Ishikawa (cell line): ENCODE results near the gene RTL9.

ENCODE experiments used
- CREB1 ChIP-seq: IDR thresholded peaks from 2 replicates; pipeline ENCODE4 v1.6.1; 2012; ENCODE audit warnings: low read depth
- EGR1 ChIP-seq: IDR thresholded peaks from 2 replicates; pipeline ENCODE4 v1.6.1; 2012
- EP300 ChIP-seq: IDR thresholded peaks from 2 replicates; pipeline ENCODE4 v1.6.1; 2012; ENCODE audit warnings: borderline replicate concordance
- FOXM1 ChIP-seq: IDR thresholded peaks from 2 replicates; pipeline ENCODE4 v1.6.1; 2012; ENCODE audit warnings: low read depth, borderline replicate concordance
- NFIC ChIP-seq: IDR thresholded peaks from 2 replicates; pipeline ENCODE4 v1.6.1; 2012
- RAD21 ChIP-seq: IDR thresholded peaks from 2 replicates; pipeline ENCODE4 v1.6.1; 2012; ENCODE audit warnings: low read depth
- TAF1 ChIP-seq: IDR thresholded peaks from 2 replicates; pipeline ENCODE4 v1.6.1; 2012; ENCODE audit warnings: low read depth, mild to moderate bottlenecking
- TCF12 ChIP-seq: IDR thresholded peaks from 2 replicates; pipeline ENCODE4 v1.6.1; 2012; ENCODE audit warnings: low read depth
- TEAD4 ChIP-seq: IDR thresholded peaks from 2 replicates; pipeline ENCODE4 v1.6.1; 2012
- YY1 ChIP-seq: IDR thresholded peaks from 2 replicates; pipeline ENCODE4 v1.6.1; 2012; ENCODE audit warnings: low read depth
- ZBTB7A ChIP-seq: IDR thresholded peaks from 2 replicates; pipeline ENCODE4 v1.6.1; 2012; ENCODE audit warnings: low read depth
- TF ChIP-seq, protein P1 (sequence below): IDR thresholded peaks from 2 replicates; pipeline ENCODE4 v1.6.1; 2012
- TF ChIP-seq, protein P2 (sequence below): IDR thresholded peaks from 2 replicates; pipeline ENCODE4 v1.6.1; 2012; ENCODE audit warnings: low read depth, mild to moderate bottlenecking
- TF ChIP-seq, protein P3 (sequence below): IDR thresholded peaks from 2 replicates; pipeline ENCODE4 v1.6.1; 2012

RTL9 gene

DNA sequence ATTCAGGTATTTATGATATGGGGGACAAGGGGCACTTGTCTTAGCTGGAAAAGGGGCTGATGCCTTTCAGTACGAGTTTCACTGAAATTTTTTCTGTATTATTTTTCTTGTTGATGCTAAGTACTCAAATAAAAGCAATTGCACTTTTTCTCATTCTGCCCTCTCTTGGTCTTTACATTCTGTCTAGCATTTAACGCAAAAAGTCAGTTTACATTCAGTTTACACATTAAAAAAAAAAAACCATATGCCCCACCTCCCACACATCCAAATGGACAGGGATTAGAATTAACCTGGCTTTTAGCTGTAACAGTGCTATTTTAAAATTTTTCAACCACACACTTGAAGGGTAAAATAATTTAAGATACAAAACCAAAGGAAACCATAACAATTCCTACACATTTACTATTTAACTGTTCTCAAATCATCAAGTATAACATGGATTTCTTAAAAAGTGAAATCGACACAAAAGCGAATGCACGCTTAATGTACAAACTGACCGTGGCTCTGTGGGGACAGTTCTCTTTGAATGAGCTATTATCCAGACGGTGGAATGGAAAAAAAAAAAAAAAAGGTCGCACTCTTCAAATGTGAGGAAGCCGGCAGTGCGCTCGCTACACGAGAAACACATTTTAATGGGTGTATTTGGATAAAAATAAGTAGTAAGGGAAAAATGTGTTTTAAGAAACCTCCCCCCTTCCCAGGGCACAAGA lies 42.1 kb upstream of the RTL9 start:
- TF ChIP-seq, protein P1, sequence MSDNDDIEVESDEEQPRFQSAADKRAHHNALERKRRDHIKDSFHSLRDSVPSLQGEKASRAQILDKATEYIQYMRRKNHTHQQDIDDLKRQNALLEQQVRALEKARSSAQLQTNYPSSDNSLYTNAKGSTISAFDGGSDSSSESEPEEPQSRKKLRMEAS = no peak
- TF ChIP-seq TAF1 (no peak), EP300 (no peak), ZBTB7A (no peak)

DNA sequence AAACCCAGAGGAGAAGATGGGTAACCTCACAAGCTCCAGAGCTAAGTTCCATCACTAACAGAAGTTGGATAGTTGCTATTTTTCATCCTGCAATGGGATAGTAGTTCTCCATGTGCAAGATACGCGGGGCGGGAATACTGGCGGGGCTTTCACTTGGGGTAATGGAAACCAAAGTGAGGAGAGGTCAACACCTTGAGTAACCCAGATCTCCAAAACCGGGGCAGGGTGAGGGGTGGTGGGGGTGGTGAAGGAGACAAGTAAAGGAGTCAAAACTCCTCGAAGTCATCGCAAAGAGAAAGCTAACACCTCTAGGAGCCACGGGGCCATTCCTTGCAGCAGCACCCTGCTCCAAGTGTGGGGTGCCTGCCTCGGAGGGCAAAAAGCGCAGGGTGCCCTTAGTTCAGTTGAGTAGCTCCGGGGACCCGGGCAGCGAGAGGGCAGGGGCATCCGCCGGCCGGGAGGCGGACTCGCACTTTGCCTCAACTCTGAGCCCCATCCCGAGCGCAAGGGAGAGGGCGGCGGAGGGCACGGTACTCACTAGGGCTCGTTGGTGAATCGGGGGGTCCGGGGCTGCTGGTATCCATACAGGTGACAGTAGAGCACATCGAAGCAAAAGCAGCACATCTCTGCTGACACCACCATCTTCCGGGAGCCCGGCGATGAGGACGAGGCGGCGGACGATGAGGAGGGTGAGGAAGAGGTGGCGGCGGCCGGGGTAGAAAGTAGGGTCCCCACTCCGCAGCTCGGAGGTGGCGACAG lies 41.4 kb upstream of the RTL9 start:
- TF ChIP-seq RAD21 = no peak
- no peak for TF ChIP-seq TAF1
- TF ChIP-seq ZBTB7A = no peak
- no peak for TF ChIP-seq CREB1
- TF ChIP-seq EGR1 = no peak
- TF ChIP-seq, protein P2, sequence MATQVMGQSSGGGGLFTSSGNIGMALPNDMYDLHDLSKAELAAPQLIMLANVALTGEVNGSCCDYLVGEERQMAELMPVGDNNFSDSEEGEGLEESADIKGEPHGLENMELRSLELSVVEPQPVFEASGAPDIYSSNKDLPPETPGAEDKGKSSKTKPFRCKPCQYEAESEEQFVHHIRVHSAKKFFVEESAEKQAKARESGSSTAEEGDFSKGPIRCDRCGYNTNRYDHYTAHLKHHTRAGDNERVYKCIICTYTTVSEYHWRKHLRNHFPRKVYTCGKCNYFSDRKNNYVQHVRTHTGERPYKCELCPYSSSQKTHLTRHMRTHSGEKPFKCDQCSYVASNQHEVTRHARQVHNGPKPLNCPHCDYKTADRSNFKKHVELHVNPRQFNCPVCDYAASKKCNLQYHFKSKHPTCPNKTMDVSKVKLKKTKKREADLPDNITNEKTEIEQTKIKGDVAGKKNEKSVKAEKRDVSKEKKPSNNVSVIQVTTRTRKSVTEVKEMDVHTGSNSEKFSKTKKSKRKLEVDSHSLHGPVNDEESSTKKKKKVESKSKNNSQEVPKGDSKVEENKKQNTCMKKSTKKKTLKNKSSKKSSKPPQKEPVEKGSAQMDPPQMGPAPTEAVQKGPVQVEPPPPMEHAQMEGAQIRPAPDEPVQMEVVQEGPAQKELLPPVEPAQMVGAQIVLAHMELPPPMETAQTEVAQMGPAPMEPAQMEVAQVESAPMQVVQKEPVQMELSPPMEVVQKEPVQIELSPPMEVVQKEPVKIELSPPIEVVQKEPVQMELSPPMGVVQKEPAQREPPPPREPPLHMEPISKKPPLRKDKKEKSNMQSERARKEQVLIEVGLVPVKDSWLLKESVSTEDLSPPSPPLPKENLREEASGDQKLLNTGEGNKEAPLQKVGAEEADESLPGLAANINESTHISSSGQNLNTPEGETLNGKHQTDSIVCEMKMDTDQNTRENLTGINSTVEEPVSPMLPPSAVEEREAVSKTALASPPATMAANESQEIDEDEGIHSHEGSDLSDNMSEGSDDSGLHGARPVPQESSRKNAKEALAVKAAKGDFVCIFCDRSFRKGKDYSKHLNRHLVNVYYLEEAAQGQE = no peak
- no peak for TF ChIP-seq YY1
- TF ChIP-seq TEAD4 = no peak
- TF ChIP-seq NFIC = no peak
- TF ChIP-seq, protein P3, sequence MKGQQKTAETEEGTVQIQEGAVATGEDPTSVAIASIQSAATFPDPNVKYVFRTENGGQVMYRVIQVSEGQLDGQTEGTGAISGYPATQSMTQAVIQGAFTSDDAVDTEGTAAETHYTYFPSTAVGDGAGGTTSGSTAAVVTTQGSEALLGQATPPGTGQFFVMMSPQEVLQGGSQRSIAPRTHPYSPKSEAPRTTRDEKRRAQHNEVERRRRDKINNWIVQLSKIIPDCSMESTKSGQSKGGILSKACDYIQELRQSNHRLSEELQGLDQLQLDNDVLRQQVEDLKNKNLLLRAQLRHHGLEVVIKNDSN = no peak
- TF ChIP-seq EP300 = no peak

DNA sequence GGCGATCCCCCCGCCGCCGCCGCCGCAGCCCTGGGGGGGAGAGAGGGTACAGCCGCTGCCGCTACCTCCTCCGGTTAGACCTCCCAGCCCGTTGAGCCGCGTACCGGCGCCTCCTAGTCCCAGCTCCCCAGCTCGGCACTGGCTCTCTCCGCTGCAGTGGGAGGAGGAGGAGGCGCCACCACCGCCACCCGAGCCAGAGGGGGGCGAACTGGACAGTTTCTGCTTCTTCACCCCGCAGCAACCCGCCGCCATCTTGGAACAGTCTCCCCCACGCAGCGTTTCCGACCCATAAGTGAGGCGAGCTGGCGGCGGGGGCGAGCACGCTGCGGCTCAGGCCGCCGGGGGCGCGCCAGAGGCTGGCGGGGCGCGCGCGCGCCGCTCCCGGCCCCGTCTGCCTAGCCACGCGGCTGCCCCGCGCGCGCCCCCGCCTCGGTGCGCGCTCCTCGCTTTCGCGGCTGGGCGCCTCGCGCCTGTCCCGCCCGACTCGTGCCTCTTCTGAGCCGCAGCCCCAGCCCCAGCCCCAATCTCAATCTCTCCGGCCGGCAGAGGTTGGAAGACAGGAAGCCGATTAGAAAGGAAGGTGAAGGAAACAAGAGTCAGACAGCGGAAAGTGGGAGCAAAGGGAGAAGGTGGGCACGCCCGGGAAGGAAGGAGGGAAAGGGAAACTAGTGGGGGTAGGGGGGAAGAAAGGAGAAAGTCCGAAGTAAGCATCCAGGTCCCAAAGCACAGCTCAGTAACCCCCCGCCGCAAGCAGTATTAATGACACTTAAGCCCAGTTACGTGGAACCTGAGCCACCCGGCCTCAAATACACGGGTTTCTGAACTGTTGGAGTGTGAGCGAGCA lies 40.6 kb upstream of the RTL9 start, which contains the start of gene AMMECR1:
TSS of gene AMMECR1 (minus strand) at position 266 of the 844 bp plus-strand sequence. CDS start at position 252, 14 bp downstream.
- TF ChIP-seq YY1 (peak; percentile 91), TAF1 (peak; percentile 77; the same call in 1 of the 2 replicates), FOXM1 (no peak)
- TF ChIP-seq, protein P1 = peak; percentile 65

DNA sequence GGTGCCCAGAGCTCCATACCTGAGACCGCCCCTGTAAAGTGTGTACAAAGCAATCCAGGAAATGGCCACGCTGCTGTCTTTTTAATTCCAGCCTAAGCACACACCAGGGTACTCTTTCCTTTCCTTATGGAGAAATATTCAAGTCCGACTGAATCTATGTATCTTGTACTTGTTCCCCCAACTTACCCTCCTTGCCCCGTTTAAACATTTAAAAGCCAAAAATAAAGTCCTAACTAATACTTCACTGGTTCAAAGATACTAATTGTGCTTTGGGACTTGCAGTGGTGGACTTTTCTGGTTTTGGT lies 40.0 kb upstream of the RTL9 start:
- TF ChIP-seq YY1 (peak; percentile 17; the same call in 1 of the 2 replicates), EGR1 (no peak), RAD21 (no peak), FOXM1 (no peak)
- TF ChIP-seq, protein P2 = no peak

DNA sequence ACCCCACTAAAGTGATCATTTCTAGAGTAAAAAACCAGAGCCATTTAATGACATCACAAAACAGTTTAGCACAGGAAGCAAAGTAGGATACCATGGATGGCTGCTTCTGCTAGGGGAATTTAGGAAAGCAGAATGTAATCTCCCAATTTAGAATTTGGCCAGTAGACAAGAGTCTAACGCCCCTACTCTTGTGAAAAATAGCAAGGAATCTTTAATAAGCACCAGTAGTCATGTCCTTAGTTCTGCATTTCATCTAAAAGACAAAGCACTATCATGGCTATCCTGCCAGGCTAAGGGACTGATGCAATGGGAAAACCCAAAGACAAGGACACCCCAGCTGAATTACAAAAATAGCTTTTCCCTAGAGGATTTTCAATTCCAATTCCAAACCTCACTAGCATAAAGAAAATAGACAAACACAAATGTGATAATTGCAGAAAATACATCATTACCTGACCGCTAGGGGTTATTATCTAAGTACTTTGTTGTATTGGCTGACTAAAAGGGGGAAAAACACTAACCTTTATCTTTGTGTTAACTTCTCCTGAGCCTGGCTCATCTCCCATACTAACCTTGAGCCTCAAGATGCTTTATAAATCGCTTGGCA lies 38.2 kb upstream of the RTL9 start:
- TF ChIP-seq RAD21 (no peak), TEAD4 (no peak), CREB1 (no peak), ZBTB7A (no peak), TAF1 (no peak), TCF12 (no peak)
- TF ChIP-seq, protein P1 = no peak
- TF ChIP-seq, protein P3 = no peak
- TF ChIP-seq, protein P2 = no peak
